ENCODE results near the gene FOXJ3. TPM values are rescaled to one million over a fixed set of nuclear protein-coding genes. Genes with fewer than 3 reads are reported as not detected.

Gene FOXJ3
- total RNA-seq, 1 donor from 2014 or later = 59.9 TPM

DNA sequence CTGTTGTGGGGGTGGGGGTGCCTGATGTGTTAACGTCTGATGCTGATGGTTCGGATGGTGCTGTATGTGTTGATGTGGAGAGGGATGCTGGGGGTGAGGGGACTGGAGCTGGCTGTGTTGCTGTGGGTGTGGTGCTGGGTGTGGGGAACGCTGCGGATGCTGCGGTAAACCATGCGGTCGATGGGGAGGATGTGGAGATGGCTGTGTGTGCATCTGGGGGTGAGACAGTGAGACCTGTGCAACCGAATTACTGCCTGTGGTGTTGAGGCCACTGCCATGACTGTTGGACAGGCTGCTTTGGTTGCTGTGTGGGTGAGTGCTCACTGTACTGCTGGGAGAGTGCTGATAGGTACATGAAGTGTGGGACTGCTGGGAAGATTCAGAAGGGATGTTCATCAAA, 143.7 kb downstream of the FOXJ3 start:
- no peak overlapping the region for H3K4me3 ChIP-seq
- H3K9me3 ChIP-seq = no peaks in the 10 kb centered on the region
- H3K27ac ChIP-seq = no peak overlapping the region
- DNase-seq (ENCODE audit: extremely low spot score in 2 of 2) = no peak
- TF ChIP-seq POLR2AphosphoS5 (IDR thresholded peaks at IDR 0.05; ENCODE audit: insufficient read depth in 1 of 2, low read depth in 1 of 2) (no peak), POLR2A (IDR thresholded peaks at IDR 0.05) (no peak)
- TF ChIP-seq, protein P1, sequence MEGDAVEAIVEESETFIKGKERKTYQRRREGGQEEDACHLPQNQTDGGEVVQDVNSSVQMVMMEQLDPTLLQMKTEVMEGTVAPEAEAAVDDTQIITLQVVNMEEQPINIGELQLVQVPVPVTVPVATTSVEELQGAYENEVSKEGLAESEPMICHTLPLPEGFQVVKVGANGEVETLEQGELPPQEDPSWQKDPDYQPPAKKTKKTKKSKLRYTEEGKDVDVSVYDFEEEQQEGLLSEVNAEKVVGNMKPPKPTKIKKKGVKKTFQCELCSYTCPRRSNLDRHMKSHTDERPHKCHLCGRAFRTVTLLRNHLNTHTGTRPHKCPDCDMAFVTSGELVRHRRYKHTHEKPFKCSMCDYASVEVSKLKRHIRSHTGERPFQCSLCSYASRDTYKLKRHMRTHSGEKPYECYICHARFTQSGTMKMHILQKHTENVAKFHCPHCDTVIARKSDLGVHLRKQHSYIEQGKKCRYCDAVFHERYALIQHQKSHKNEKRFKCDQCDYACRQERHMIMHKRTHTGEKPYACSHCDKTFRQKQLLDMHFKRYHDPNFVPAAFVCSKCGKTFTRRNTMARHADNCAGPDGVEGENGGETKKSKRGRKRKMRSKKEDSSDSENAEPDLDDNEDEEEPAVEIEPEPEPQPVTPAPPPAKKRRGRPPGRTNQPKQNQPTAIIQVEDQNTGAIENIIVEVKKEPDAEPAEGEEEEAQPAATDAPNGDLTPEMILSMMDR (IDR thresholded peaks at IDR 0.05) = no peak
- peaks cover 8% of the 10 kb centered on the region for H3K4me1 ChIP-seq
- H3K27me3 ChIP-seq = no peaks in the 10 kb centered on the region
- intact Hi-C loops (cut with DNase I) = no loop called here
- peaks cover 0 to 20% of the 10 kb centered on the region in 2 donors for H3K36me3 ChIP-seq

DNA sequence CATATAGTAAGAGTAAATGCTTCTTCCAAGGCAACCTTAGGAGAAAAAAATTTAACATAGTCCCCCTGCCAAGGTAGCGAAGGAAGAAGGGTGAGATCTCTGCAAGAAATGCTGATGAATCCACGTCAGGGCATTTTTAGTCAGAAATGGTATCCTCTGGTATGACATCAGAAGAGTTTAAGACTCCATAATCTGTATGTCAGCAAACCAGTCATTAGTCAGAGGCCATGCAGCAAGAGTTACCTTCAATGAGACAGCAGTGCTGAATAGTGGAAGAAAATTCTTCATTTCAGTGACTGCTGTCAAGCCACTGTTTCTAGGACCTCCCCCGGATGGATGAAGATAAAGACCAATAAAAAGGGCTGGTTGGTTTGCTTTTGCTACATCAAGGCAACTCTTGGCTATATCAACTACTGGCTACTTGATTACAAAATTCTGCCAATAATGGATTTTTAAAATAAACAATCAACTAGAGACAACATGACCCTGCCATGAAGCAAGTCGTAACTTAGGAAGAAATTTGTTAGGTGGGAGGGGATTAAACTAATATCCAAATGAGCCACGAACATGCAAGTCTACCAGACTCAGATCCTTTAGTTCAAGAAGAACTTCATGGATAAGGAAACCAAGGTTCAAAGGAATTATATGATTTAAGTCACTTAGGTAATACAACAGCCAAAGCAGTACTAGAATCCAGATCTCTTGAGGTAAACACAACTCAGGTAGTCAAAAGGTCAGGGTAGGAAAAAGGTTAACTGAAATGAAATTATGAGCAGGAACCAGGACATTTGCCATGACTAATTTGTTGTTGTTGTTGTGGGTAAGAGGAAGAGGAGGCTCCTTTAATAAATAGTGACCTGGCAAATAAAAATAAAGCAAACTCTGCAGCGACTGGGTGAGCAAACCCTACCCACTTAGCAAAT, 144.8 kb downstream of the FOXJ3 start:
- intact Hi-C loops (cut with DNase I) = no loop called here

DNA sequence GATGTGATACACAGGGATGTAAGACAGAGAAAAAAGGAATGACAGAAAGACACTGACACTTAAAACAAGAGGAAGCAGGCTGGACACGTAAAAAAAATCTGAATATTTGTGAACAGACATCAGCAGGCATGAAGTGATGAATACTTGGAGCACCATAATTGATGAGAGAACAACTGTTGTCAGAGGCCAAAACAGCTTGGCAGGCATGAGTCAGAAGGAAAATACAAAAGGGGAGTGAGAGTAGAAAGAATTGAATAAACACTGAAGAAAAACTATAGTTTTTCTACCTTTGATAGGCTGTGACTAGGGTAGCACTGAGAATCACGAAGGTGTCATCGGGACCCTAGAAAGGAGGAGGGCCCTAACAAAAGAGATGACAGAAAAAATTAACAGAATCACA, 148.9 kb downstream of the FOXJ3 start:
- peaks cover 0 to 17% of the 10 kb centered on the region in 2 donors for H3K36me3 ChIP-seq
- H3K9me3 ChIP-seq = no peaks in the 10 kb centered on the region
- no peak overlapping the region for H3K27ac ChIP-seq
- H3K27me3 ChIP-seq = no peaks in the 10 kb centered on the region
- no peak for TF ChIP-seq POLR2A (IDR thresholded peaks at IDR 0.05)
- TF ChIP-seq, protein P1 (IDR thresholded peaks at IDR 0.05) = no peak
- no peak for TF ChIP-seq POLR2AphosphoS5 (IDR thresholded peaks at IDR 0.05; ENCODE audit: insufficient read depth in 1 of 2, low read depth in 1 of 2)
- no peak for DNase-seq (ENCODE audit: extremely low spot score in 2 of 2)
- no peak overlapping the region for H3K4me3 ChIP-seq
- H3K4me1 ChIP-seq = peaks cover 8% of the 10 kb centered on the region
- intact Hi-C loops (cut with DNase I) = no loop called here

More for the DNA sequence above, 144.8 kb downstream of the FOXJ3 start:
- Histone ChIP-seq H3K27me3 (no peaks in the 10 kb centered on the region), H3K9me3 (no peaks in the 10 kb centered on the region), H3K27ac (no peak overlapping the region), H3K36me3 (peaks cover 0 to 21% of the 10 kb centered on the region in 2 donors), H3K4me1 (peaks cover 8% of the 10 kb centered on the region), H3K4me3 (no peak overlapping the region)
- no peak for DNase-seq (ENCODE audit: extremely low spot score in 2 of 2)
- TF ChIP-seq POLR2AphosphoS5 (IDR thresholded peaks at IDR 0.05; ENCODE audit: insufficient read depth in 1 of 2, low read depth in 1 of 2) = no peak
- TF ChIP-seq, protein P1 (IDR thresholded peaks at IDR 0.05) = no peak
- no peak for TF ChIP-seq POLR2A (IDR thresholded peaks at IDR 0.05)

DNA sequence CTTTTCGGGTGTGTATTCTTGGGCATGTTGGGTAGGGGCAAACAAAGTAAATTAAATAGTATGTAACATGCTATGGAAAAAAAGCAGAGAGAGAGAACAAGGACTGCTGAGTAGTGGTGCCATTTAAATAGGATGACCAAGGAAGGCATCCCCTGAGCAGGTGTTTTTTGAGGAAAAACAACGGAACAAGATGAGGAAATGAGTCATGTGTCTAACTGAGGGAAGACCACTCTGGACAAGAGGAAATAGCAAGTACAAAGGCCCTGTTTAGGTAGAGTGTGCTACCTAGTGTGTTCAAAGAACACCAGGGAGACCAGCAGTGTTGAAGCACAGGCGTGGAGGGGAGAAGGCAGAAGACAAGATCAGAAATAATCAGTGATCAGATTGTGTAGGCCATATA, 150.4 kb downstream of the FOXJ3 start:
- intact Hi-C loops (cut with DNase I) = no loop called here
- Histone ChIP-seq H3K27ac (no peak overlapping the region), H3K27me3 (no peaks in the 10 kb centered on the region), H3K36me3 (peaks cover 0 to 14% of the 10 kb centered on the region in 2 donors), H3K4me1 (peaks cover 6% of the 10 kb centered on the region), H3K4me3 (no peak overlapping the region), H3K9me3 (no peaks in the 10 kb centered on the region)
- no peak for DNase-seq (ENCODE audit: extremely low spot score in 2 of 2)
- TF ChIP-seq POLR2A (IDR thresholded peaks at IDR 0.05) = no peak
- TF ChIP-seq, protein P1 (IDR thresholded peaks at IDR 0.05) = no peak
- TF ChIP-seq POLR2AphosphoS5 (IDR thresholded peaks at IDR 0.05; ENCODE audit: insufficient read depth in 1 of 2, low read depth in 1 of 2) = no peak

DNA sequence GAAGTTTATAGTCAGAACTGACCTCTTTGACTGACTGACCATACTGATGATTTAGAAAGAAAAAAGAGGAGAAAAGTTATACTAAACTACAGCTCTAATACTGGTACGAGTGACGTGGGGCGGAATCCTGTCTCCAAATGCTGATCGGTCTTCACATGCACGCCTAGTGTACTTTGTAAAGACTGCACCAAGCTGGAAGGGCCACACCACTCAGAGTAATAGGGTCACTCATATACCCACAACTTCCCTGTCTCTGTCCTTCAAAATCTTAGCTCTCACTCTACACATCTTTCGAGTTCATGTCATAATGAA, 151.1 kb downstream of the FOXJ3 start:
- H3K4me1 ChIP-seq = peaks cover 12% of the 10 kb centered on the region
- no peaks in the 10 kb centered on the region for H3K27me3 ChIP-seq
- H3K9me3 ChIP-seq = no peaks in the 10 kb centered on the region
- DNase-seq (ENCODE audit: extremely low spot score in 2 of 2) = no peak
- TF ChIP-seq, protein P1 (IDR thresholded peaks at IDR 0.05) = no peak
- TF ChIP-seq POLR2A (IDR thresholded peaks at IDR 0.05) (no peak), POLR2AphosphoS5 (IDR thresholded peaks at IDR 0.05; ENCODE audit: insufficient read depth in 1 of 2, low read depth in 1 of 2) (no peak)
- no peak overlapping the region for H3K4me3 ChIP-seq
- intact Hi-C loops (cut with DNase I) = no loop called here
- no peak overlapping the region for H3K27ac ChIP-seq
- H3K36me3 ChIP-seq = peaks cover 0 to 13% of the 10 kb centered on the region in 2 donors

All from vagina (tissue), 2 donors.